HepG2 (cell line): ENCODE measurements around the gene GPS1. TPM values are rescaled to one million over a fixed set of nuclear protein-coding genes. Genes with fewer than 3 reads are reported as not detected.

Experiments used
- AGO2 ChIP-seq: fragments of 200-400 bp; formaldehyde crosslinking; optimal IDR thresholded peaks from 2 replicates; pipeline ENCODE3; 2017; ENCODE audit warnings: mild to moderate bottlenecking, low read depth, low read length, moderate library complexity
- CSRNP1 ChIP-seq: sonication (generic); formaldehyde crosslinking; IDR thresholded peaks from 2 replicates; pipeline ENCODE4 v1.8.1; 2023; ENCODE audit warnings: mild to moderate bottlenecking, missing genetic modification reagents
- ETV6 ChIP-seq: sonication (generic); formaldehyde crosslinking; conservative IDR thresholded peaks from 2 replicates; pipeline ENCODE4 v1.4.0; 2020; ENCODE audit warnings: missing genetic modification reagents
- GATAD1 ChIP-seq: IDR thresholded peaks from 2 replicates; pipeline ENCODE4 v1.6.1; 2016; ENCODE audit warnings: missing genetic modification reagents, missing compliant biosample characterization
- IKZF1 ChIP-seq: fragments of 450-650 bp; IDR thresholded peaks from 2 replicates; pipeline ENCODE4 v1.7.1; 2016
- JUND ChIP-seq: sonication (generic); formaldehyde crosslinking; IDR thresholded peaks from 2 replicates; pipeline ENCODE4 v1.8.0; 2022; ENCODE audit warnings: mild to moderate bottlenecking, missing genetic modification reagents
- KAT8 ChIP-seq: IDR thresholded peaks from 2 replicates; pipeline ENCODE4 v1.6.1; 2016; ENCODE audit warnings: missing genetic modification reagents, missing compliant biosample characterization
- NFRKB ChIP-seq: fragments of 450-650 bp; IDR thresholded peaks from 2 replicates; pipeline ENCODE4 v1.6.1; 2017
- PTBP1 ChIP-seq: fragments of 200-400 bp; formaldehyde crosslinking; IDR thresholded peaks from 2 replicates; pipeline ENCODE4 v1.6.1; 2018; ENCODE audit warnings: low read length, low read depth; ENCODE audit not compliant: poor library complexity, severe bottlenecking
- RFXAP ChIP-seq: sonication (generic); formaldehyde crosslinking; IDR thresholded peaks from 2 replicates; pipeline ENCODE4 v1.4.0; 2020; ENCODE audit warnings: missing genetic modification reagents, borderline replicate concordance
- SATB2 ChIP-seq: sonication (generic); formaldehyde crosslinking; IDR thresholded peaks from 2 replicates; pipeline ENCODE4 v1.5.0; 2020; ENCODE audit warnings: missing genetic modification reagents
- USF2 ChIP-seq, 2 experiments: sonication (generic) in 1 of 2; formaldehyde crosslinking in 1 of 2; IDR thresholded peaks; 2 replicates each; pipeline versions ENCODE4 v1.5.1 to v1.6.1; 2011 to 2020; ENCODE audit warnings: borderline replicate concordance in 1 of 2, low read depth in 1 of 2, low read length in 1 of 2, mild to moderate bottlenecking in 1 of 2, missing genetic modification reagents in 1 of 2, moderate library complexity in 1 of 2
- ZBTB20 ChIP-seq: sonication (generic); formaldehyde crosslinking; IDR thresholded peaks from 2 replicates; pipeline ENCODE4 v1.8.1; 2023; ENCODE audit warnings: missing genetic modification reagents, low read depth, mild to moderate bottlenecking, borderline replicate concordance
- ZBTB49 ChIP-seq: sonication (generic); formaldehyde crosslinking; IDR thresholded peaks from 2 replicates; pipeline ENCODE4 v1.4.0; 2020; ENCODE audit warnings: missing genetic modification reagents, borderline replicate concordance
- ZNF572 ChIP-seq: sonication (generic); formaldehyde crosslinking; IDR thresholded peaks from 2 replicates; pipeline ENCODE4 v1.5.1; 2020; ENCODE audit warnings: mild to moderate bottlenecking, missing genetic modification reagents
- ZNF687 ChIP-seq: sonication (generic); formaldehyde crosslinking; IDR thresholded peaks from 2 replicates; pipeline ENCODE4 v1.5.1; 2020; ENCODE audit warnings: mild to moderate bottlenecking, missing genetic modification reagents, moderate library complexity
- ZNF749 ChIP-seq: sonication (generic); formaldehyde crosslinking; IDR thresholded peaks from 2 replicates; pipeline ENCODE4 v1.8.0; 2022; ENCODE audit warnings: mild to moderate bottlenecking, missing genetic modification reagents, moderate library complexity, borderline replicate concordance
- ZNF788 ChIP-seq: sonication (generic); formaldehyde crosslinking; IDR thresholded peaks from 2 replicates; pipeline ENCODE4 v1.5.0; 2020; ENCODE audit warnings: mild to moderate bottlenecking, missing genetic modification reagents, borderline replicate concordance
- polyA plus RNA-seq, 8 experiments: library from polyadenylated mRNA; depleted of rRNA in 3 of 8; stranded (reverse) in 7 of 8; unstranded in 1 of 8; fragments of >200 nt; fragmentation: Illumina TruSeq in 4 of 8; extraction: Trizol in 4 of 8; gene quantifications; 2 replicates each; pipeline versions ENCODE4 v1.2.1 to v1.2.3, GENCODE V29; 2011 to 2016; ENCODE audit warnings: low read depth in 4 of 8, missing spikeins in 1 of 8, mixed read lengths in 1 of 8; ENCODE audit not compliant: insufficient read depth in 1 of 8
- total RNA-seq, 5 experiments: library from RNA; depleted of rRNA; stranded (reverse); fragments of >200 nt; fragmentation: Illumina TruSeq; extraction: Trizol; gene quantifications; 2 replicates each; pipeline ENCODE4 v1.2.3, GENCODE V29; 2016; ENCODE audit warnings: low read depth in 1 of 5

GPS1 gene
- total and polyA plus RNA-seq, 2 of the 13 experiments (the other 11 are each of a cell fraction or from before 2014, with no cell fraction given) = 124 to 128 TPM

GRCh38 chr17:82037092-82037888 lies 14.4 kb upstream of the GPS1 start, which contains the start of gene DCXR (continued):
- TF ChIP-seq USF2 (IDR thresholded peaks at IDR 0.05; ENCODE audit: low read depth, low read length) (no peak), USF2 (CRISPR knock-in tag; IDR thresholded peaks at IDR 0.05; ENCODE audit: borderline replicate concordance) (no peak; the same call in 1 of the 2 replicates), NFRKB (no peak), SATB2 (CRISPR knock-in tag) (no peak), ZNF572 (CRISPR knock-in tag) (no peak), GATAD1 (peak; percentile 71; the same call in 1 of the 2 replicates), JUND (CRISPR knock-in tag) (peak; percentile 43; the same call in 1 of the 2 replicates), RFXAP (CRISPR knock-in tag) (peak; percentile 44; the same call in 1 of the 2 replicates), ZNF749 (CRISPR knock-in tag) (peak; percentile 83; the same call in 1 of the 2 replicates), ZBTB20 (CRISPR knock-in tag) (0 out of 2 replicates have a peak, but pooled peaks have one; percentile 32), KAT8 (CRISPR knock-in tag) (peak; percentile 82), ZNF687 (CRISPR knock-in tag) (peak; percentile 97), CSRNP1 (CRISPR knock-in tag) (peak; percentile 83), ZBTB49 (no peak), ZNF788 (CRISPR knock-in tag) (peak; percentile 61; the same call in 1 of the 2 replicates), AGO2 (peak; percentile 94), IKZF1 (no peak), PTBP1 (peak; percentile 90), ETV6 (CRISPR knock-in tag) (peak; percentile 84; the same call in 1 of the 2 replicates)
